HG02763 (cell line): ENCODE data around the gene COPS4.
A peak's percentile ranks its signal among the peaks of the same experiment; 100 is the strongest.
"Not testable (repeated sequence)": the region's sequence is repeated elsewhere in the genome, so short reads cannot be mapped to it uniquely, and the experiment has no call there.

Experiments used
- ATAC-seq: cut with Tn5 transposase; IDR thresholded peaks from one replicate; pipeline ENCODE4 v1.9.1; 2021; ENCODE audit warnings: mild to moderate bottlenecking, moderate library complexity; ENCODE audit not compliant: unreplicated experiment

Gene COPS4

GRCh38 chr4:83080561-83080960, 45.6 kb downstream of the COPS4 start:
- ATAC-seq = no peak

DNA sequence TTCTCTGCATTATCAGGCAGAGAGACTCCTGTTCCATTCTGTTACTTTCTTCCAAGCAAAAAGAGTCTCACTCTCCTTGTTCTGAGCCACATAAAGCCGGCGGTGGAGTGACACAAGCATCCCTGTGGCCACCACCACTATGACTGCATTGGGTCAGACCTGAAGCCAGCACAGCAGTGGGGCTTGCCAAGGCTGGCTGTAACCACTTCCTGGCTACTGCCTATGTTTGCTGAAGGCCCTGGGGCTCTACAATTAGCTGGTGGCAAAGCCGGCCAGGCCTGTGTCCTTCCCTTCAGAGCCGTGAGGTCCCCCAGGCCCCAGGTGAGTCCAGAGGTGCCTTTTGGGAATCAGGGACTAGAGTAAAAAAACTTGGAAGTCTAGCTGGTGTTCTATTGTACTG, 47.8 kb downstream of the COPS4 start:
- ATAC-seq = no peak

GRCh38 chr4:83083925-83084475, 49.0 kb downstream of the COPS4 start:
- no peak for ATAC-seq

DNA sequence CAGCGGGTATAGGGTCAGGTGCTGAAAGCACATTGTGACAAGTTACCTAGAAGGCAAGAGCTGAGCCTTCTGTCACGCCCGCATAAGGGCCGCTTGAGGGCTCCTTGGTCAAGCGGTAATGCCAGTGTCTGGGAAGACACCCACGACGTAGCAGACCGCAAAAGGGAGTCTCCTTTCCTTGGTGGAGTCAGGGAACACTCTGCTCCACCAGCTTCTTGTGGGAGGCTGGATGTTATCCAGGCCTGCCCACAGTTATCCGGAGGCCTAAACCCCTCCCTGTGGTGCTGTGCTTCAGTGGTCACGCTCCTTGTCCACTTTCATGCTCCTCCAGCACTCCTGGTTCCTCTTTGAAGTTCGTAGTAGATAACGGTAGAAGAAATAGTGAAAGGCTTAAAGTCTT, 50.0 kb downstream of the COPS4 start:
- ATAC-seq = not testable (repeated sequence)

DNA sequence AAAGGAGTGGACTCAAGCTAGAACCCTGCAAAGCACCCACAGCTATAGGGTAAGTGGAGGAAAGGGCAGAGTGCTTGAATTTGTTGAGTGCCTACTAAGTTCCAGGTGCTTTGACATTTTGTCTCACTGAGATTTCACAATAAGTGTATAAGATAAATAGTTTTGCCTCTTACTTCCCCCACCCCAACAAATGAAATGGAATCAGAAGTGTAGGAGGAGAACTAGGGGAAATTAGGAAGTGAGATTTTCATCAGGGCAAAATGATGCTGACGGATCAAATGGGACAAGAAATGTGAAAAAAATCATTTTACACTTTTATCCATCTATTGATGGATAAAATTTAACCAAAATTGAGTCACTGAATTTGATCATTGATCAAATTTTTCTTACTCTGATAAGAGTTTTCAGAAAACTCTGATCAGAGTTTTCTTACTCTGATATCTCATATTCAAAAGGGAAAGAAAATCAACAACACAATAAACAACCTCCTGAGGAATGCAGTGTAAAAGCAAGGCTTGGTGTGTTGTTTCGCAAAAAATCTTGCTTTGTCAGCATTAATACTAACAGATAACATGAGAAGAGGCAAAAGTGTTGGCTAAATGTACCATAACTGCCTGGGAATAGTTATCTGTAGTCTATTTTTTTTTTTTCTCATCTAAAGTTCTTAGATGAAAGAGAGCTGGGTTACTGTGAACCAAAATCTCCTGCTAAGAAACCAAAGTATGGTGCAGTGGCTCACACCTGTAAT, 54.6 kb downstream of the COPS4 start:
- ATAC-seq = no peak

DNA sequence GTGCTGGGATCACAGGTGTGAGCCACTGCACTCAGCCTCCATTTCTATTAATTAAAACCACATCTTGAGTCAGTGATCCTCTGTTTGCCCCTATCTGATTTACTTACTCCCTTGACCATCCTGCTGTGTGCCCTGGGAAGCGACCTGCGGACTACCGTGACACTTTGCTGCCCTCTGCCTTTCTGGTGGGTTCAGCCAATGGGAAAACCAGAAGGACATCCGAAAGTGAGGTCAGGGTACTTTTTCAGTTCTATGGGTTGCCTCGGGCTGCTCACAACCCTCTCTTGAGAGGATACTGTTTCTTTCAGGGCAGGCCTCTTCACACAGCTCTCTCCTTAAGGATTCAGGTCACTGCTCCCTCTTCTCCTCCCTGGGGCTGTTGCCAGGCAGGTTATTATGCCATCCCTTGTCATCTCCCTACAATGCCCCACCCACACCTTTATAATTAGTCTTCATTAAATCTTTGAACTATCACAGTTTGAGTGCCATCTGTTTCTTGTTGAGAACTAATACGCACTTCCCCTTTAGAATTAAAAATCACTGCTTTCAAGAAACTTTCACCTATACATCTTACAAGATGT, 58.2 kb downstream of the COPS4 start:
- ATAC-seq = no peak

- ATAC-seq = no peak
These were observed 61.4 kb downstream of the COPS4 start for GRCh38 chr4:83096397-83096796.

DNA sequence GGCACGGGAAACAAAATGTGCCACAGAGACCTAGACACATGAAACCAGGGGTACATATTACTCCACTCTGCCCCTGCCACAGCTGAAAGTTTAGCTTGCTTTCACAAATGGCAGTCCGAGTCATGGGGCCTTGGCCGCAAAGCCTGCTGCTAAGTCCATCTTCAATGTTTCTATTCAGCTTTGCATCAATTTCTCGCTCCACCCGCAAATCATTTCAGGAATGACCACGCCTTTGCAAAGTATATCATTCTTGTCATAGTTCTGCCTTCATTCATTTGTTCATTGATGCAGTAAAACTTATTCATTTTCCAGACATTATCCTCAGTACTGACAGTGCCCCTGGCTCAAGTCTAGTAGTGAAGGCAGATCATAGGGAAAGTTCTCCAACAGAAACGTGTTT, 70.0 kb downstream of the COPS4 start:
- ATAC-seq = no peak

GRCh38 chr4:83107631-83108030, 72.6 kb downstream of the COPS4 start:
- ATAC-seq = no peak

DNA sequence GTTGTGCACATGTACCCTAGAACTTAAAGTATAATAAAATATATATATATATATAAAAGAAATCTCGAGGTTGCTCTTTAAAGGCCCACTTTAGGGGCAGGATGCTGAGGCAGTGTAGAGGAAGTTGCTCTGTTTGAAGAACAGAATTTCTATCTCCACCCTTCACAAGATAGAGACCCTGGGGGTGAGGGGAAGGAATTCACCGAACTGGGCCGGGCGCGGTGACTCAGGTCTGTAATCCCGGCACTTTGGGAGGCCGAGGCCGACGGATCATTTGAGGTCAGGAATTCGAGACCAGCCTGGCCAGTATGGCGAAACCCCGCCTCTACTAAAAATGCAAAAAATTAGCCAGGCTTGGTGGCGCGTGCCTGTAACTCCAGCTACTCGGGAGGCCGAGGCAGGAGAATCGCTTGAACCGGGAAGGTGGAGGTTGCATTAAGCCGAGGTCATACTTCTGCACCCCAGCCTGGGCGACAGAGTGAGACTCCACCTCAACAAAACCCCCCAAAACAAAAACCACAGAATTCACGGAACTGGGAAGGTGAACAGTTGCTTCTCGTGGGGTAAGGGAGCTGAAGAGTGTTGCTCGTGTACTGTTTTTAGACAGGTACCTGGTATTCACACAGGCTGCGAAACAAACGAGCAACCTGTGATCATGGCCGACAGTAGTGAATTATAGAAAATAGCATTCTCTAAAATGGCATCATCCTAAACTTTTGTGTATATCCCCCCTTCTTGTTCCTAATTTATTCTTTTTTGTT, 73.3 kb downstream of the COPS4 start:
- ATAC-seq = no peak

- ATAC-seq = peak; percentile 23
These were observed 74.7 kb downstream of the COPS4 start for GRCh38 chr4:83109480-83110222.

GRCh38 chr4:83110223-83110945, 75.4 kb downstream of the COPS4 start:
- peak; percentile 63 for ATAC-seq

- ATAC-seq = no peak
These were observed 76.2 kb downstream of the COPS4 start for GRCh38 chr4:83110970-83111750.

- not testable (repeated sequence) for ATAC-seq
These were observed 76.8 kb downstream of the COPS4 start for GRCh38 chr4:83111751-83112141.

DNA sequence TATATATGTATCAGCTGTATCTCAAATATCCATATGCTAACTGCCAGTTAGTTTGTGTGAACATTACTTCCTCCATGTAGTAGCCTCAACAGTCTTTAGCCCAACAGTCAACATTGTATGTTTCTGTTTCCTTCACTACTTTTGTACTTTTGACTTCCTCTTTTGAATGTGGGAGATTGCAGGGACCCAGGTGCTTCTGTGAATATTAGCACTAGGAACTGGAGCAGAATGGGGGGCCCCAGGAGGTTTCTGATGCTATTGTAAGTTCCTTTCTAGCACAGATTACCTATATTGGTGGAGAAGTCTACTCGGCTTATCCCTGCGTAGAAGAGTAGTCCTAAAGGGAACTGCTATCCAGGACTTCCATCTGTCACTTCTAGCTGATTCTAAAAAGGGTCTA, 77.2 kb downstream of the COPS4 start:
- peak; percentile 32 for ATAC-seq

- no peak for ATAC-seq
These were observed 77.9 kb downstream of the COPS4 start for GRCh38 chr4:83112678-83113428.

- no peak for ATAC-seq
These were observed 78.4 kb downstream of the COPS4 start for GRCh38 chr4:83113429-83113786.

- ATAC-seq = peak; percentile 39
These were observed 79.6 kb downstream of the COPS4 start, which contains the start of gene PLAC8 for GRCh38 chr4:83114576-83114975. TSS of gene PLAC8 (minus strand) at chr4:83114729. CDS start at chr4:83107921, 6,808 bp downstream.

DNA sequence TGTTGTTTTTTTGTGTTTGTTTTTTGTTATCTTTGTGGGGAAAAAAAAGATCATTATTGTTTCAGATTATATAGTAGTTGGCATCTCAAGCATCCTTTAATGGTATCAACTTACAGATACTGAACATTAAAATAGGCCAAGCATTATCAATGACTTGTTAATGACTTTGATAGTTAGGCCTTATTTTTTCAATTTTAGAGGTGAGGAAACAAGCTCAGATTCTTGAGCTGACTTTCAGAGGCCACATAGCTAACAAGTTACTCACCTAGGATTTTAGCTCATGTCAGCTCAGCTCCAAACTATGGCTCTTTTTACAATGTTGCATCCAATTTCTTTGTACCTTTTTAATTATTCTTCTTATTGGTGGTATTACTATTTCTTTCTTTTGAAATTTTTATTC, 80.0 kb downstream of the COPS4 start:
- no peak for ATAC-seq
